Uterus (tissue), 2 donors: ENCODE measurements around the gene ZKSCAN2.

Experiments used
- POLR2A ChIP-seq, 2 donors: fragments of 450-650 bp; IDR thresholded peaks; one replicate each; pipeline ENCODE4 v1.6.1; 2016; ENCODE audit warnings: antibody characterized with exemption in 2 of 2, mild to moderate bottlenecking in 1 of 2, moderate library complexity in 1 of 2
- TF ChIP-seq, protein P1 (sequence below), 4 experiments: fragments of 200-600 bp in 2 of 4; fragments of 450-650 bp in 2 of 4; sonication (generic) in 2 of 4; IDR thresholded peaks; one replicate each; pipeline ENCODE4 v1.5.1; 2016 to 2019; ENCODE audit warnings: antibody characterized with exemption in 4 of 4, mild to moderate bottlenecking in 2 of 4, moderate library complexity in 1 of 4

DNA sequence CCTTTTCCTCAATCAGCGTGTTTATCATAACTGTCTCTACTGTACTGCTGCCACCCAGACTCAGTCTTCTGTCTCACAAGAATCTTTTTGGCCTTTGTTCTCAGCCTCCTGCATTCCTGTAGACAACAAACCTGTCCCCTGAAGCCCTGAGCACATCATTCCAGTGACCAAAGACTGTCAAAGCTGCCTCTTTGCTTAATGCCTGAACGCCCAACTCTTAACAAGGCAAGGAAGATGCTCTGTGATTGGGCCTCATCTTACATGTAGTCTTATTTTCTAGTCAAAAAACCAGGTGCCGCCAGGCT, 70.2 kb downstream of the ZKSCAN2 start:
- TF ChIP-seq, protein P1, sequence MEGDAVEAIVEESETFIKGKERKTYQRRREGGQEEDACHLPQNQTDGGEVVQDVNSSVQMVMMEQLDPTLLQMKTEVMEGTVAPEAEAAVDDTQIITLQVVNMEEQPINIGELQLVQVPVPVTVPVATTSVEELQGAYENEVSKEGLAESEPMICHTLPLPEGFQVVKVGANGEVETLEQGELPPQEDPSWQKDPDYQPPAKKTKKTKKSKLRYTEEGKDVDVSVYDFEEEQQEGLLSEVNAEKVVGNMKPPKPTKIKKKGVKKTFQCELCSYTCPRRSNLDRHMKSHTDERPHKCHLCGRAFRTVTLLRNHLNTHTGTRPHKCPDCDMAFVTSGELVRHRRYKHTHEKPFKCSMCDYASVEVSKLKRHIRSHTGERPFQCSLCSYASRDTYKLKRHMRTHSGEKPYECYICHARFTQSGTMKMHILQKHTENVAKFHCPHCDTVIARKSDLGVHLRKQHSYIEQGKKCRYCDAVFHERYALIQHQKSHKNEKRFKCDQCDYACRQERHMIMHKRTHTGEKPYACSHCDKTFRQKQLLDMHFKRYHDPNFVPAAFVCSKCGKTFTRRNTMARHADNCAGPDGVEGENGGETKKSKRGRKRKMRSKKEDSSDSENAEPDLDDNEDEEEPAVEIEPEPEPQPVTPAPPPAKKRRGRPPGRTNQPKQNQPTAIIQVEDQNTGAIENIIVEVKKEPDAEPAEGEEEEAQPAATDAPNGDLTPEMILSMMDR (IDR thresholded peaks at IDR 0.05): no peak
- no peak for TF ChIP-seq POLR2A (IDR thresholded peaks at IDR 0.05)
